IPS DF 4.7 (cell line): ENCODE measurements around the gene SCN1B.

ENCODE experiments used
- DNase-seq: peaks from one replicate; pipeline ENCODE4 v3.0.0-alpha.2; 2013; ENCODE audit warnings: low spot score; ENCODE audit errors: extremely low read depth

The SCN1B gene

GRCh38 chr19:35073941-35074340, 43.7 kb downstream of the SCN1B start:
- DNase-seq, result no peak

GRCh38 chr19:35074426-35075201, 44.3 kb downstream of the SCN1B start:
- no peak for DNase-seq

GRCh38 chr19:35075202-35076025, 45.1 kb downstream of the SCN1B start:
- DNase-seq, result no peak

GRCh38 chr19:35076026-35076370, 45.7 kb downstream of the SCN1B start:
- no peak for DNase-seq

GRCh38 chr19:35076657-35077056, 46.4 kb downstream of the SCN1B start:
- no peak for DNase-seq

GRCh38 chr19:35077411-35078223, 47.3 kb downstream of the SCN1B start:
- no peak for DNase-seq

GRCh38 chr19:35079826-35080225, 49.6 kb downstream of the SCN1B start:
- no peak for DNase-seq

GRCh38 chr19:35080613-35081170, 50.4 kb downstream of the SCN1B start:
- DNase-seq, result no peak

- no peak for DNase-seq
These were observed 50.9 kb downstream of the SCN1B start for GRCh38 chr19:35081201-35081600.

- no peak for DNase-seq
These were observed 53.6 kb downstream of the SCN1B start for GRCh38 chr19:35083691-35084508.

- DNase-seq, result no peak
These were observed 54.2 kb downstream of the SCN1B start for GRCh38 chr19:35084509-35084762.

GRCh38 chr19:35085947-35086346, 55.7 kb downstream of the SCN1B start:
- DNase-seq, result no peak

- no peak for DNase-seq
These were observed 56.2 kb downstream of the SCN1B start for GRCh38 chr19:35086455-35086854.

GRCh38 chr19:35087393-35087792, 57.1 kb downstream of the SCN1B start:
- DNase-seq, result no peak

- no peak for DNase-seq
These were observed 58.1 kb downstream of the SCN1B start for GRCh38 chr19:35088131-35088913.

GRCh38 chr19:35089554-35089953, 59.3 kb downstream of the SCN1B start:
- no peak for DNase-seq
